GM20431 (cell line): Measurements from ENCODE around the gene ZC3H12C.

ENCODE experiments used
- in situ Hi-C: fragments of 300-500 bp; cut with MseI, MboI; formaldehyde crosslinking; loops from one replicate; pipeline ENCODE4 v1.15.0; 2020; ENCODE audit warnings: low sequenced_read_pairs; ENCODE audit not compliant: unreplicated experiment

ZC3H12C gene

GRCh38 chr11:110075847-110076208 lies 17.4 kb upstream of the ZC3H12C start:
- in situ Hi-C loops = loop anchor here (25.0 kb wide), 1 partner anchor 114 kb away; no protein-coding TSS in a partner anchor

DNA sequence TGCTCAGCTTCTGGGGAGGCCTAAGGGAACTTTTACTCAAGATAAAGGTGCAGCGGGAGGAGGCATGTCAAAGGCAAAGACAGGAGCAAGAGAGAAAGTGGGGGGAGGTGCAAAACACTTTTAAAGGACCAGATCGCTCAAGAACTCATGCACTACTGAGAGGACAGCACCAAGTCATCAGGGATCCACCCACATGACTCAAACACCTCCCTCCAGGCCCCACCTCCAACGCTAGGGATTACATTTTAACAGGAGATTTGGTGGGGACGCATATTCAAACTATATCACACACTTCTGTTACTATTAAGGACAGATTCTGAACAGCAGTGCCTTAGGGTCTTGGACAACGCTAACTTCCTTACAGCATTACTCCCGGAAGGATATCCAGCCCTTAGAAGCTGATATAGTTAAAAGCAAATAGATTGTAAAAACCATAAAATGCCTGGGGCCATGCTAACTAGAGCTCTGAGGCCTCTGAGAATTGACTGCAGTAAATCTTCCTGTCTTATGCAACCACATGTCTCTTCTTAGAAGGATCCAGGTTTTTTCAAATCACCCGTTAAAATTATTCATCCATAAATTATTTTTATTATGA lies 16.7 kb upstream of the ZC3H12C start:
- in situ Hi-C loops = loop anchor here (25.0 kb wide), 1 partner anchor 114 kb away; no protein-coding TSS in a partner anchor

GRCh38 chr11:110077346-110077745 lies 15.8 kb upstream of the ZC3H12C start:
- in situ Hi-C loops = loop anchor here (25.0 kb wide), 1 partner anchor 115 kb away; no protein-coding TSS in a partner anchor

DNA sequence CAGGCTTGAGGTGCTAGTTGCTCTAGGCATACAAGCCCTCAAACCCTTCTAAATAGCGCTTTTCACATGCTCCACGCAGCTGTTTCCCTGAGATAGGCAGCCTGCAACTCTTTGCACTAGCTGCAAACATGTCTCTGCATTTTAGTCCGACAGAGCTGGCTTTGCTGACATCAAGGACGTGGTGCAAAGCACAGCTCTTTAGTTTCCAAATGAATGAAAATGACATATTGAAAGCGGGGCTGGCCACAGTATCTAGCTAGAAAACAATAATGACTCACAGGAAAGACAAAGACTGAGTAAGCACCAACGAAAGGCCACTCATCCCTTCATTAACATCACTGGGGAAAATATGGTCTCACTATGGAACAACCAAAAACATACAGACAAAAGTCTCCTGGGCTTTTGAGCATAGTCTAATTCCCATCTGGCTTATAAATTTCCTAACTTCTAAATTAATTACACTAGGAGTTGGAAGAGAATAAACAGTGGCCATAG lies 15.3 kb upstream of the ZC3H12C start:
- in situ Hi-C loops = loop anchor here (25.0 kb wide), 1 partner anchor 116 kb away; no protein-coding TSS in a partner anchor

GRCh38 chr11:110078923-110079544 lies 14.2 kb upstream of the ZC3H12C start:
- in situ Hi-C loops = loop anchor here (25.0 kb wide), 1 partner anchor 117 kb away; no protein-coding TSS in a partner anchor

GRCh38 chr11:110079726-110080125 lies 13.5 kb upstream of the ZC3H12C start:
- in situ Hi-C loops = loop anchor here (25.0 kb wide), 1 partner anchor 117 kb away; no protein-coding TSS in a partner anchor

GRCh38 chr11:110081462-110082376 lies 11.5 kb upstream of the ZC3H12C start:
- in situ Hi-C loops = loop anchor here (25.0 kb wide), 1 partner anchor 119 kb away; no protein-coding TSS in a partner anchor

DNA sequence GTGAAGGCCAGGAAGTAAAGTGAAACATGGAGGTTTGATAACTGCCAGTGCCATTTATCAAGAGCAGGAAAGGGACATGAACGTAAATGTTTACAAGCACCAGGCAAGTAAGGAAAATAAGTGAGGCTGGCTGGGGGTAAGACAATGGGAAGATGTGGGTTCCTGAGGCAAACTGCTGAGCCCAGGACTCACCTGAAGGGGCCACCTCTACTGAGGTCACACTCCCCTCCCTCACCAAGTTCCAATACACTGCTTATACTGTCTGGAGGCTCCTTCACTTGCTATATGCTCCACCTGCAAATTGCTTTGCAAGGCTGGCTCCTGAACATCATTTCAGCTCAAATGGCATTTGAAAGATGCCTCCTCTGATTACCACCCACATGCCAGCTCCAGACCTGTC lies 10.3 kb upstream of the ZC3H12C start:
- in situ Hi-C loops = loop anchor here (25.0 kb wide), 1 partner anchor 121 kb away; no protein-coding TSS in a partner anchor

GRCh38 chr11:110085255-110085838 lies 7.8 kb upstream of the ZC3H12C start:
- in situ Hi-C loops = loop anchor here (25.0 kb wide), 1 partner anchor 123 kb away; no protein-coding TSS in a partner anchor

DNA sequence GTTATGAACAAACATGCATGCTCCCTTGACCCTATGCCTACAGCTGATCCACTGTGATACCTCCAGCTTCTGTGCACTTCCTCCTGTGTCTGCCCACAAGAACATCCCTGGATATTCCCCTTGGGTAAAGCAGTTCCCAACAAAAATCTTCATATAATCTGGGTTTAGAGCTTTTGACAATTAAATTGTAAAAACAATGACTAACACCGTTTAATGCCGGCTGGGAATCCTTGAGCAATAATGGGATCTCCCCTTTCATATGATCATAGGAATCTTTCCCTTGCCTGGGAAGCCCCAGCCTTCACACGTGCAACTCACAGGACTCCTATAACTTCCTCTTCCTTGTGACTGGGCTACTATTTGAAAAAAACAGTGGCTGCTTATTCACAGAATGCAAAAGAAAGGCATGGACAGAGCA lies 6.3 kb upstream of the ZC3H12C start:
- in situ Hi-C loops = loop anchor here (25.0 kb wide), 1 partner anchor 125 kb away; no protein-coding TSS in a partner anchor

- in situ Hi-C loops = loop anchor here (25.0 kb wide), 1 partner anchor 126 kb away; no protein-coding TSS in a partner anchor
Observed at GRCh38 chr11:110087812-110088534, 5.2 kb upstream of the ZC3H12C start.

- in situ Hi-C loops = loop anchor here (25.0 kb wide), 1 partner anchor 126 kb away; no protein-coding TSS in a partner anchor
Observed at GRCh38 chr11:110088535-110089344, 4.5 kb upstream of the ZC3H12C start.

- in situ Hi-C loops = loop anchor here (25.0 kb wide), 1 partner anchor 127 kb away; no protein-coding TSS in a partner anchor
Observed at GRCh38 chr11:110089617-110090282, 3.4 kb upstream of the ZC3H12C start.

DNA sequence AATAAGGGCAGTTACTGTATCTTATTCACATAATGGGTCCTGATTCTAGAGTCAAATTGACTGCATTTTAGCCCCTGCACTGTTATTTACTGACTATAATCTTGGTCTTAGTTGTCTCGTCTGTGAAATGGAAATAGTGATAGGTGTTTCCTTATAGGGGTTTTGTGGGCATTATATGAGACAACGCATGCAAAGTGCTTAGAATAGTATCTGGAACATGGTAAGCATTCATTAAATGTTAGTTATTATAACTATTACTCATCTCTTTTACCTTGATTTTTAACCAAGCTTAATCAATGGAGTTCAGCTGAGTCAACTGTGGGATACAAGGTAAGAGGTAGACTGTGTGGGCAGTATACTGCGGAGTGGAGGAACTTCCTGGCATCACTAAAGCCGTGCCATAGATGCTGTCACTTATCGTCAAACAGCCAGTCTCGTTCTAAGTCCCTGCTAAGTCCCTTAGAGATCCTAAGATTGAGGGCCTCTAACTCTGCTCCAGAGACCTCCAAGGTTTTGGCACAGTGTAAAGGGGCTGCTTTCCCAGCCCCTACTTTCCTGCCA lies 2.6 kb upstream of the ZC3H12C start:
- in situ Hi-C loops = loop anchor here (25.0 kb wide), 1 partner anchor 128 kb away; no protein-coding TSS in a partner anchor

DNA sequence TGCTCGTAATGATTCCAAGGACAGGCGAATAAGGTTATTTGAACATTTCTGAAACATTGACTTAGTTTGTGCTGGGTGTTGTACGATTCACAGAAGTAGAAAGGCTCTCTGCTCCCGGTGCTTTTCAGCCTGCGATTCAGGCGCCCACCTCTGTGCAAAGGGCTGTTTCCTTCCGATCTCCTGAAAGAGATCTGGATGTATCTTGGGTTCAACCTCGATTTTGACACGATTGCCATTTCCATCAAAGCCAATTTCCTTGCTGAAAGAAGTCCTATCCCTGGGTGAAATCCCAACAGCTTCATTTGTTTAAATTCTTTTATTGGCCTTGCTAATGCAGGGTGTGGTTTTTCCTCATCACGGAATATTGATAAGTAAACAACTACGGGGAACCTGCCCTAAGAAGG lies 1.1 kb upstream of the ZC3H12C start:
- in situ Hi-C loops = loop anchor here (25.0 kb wide), 1 partner anchor 130 kb away; no protein-coding TSS in a partner anchor

DNA sequence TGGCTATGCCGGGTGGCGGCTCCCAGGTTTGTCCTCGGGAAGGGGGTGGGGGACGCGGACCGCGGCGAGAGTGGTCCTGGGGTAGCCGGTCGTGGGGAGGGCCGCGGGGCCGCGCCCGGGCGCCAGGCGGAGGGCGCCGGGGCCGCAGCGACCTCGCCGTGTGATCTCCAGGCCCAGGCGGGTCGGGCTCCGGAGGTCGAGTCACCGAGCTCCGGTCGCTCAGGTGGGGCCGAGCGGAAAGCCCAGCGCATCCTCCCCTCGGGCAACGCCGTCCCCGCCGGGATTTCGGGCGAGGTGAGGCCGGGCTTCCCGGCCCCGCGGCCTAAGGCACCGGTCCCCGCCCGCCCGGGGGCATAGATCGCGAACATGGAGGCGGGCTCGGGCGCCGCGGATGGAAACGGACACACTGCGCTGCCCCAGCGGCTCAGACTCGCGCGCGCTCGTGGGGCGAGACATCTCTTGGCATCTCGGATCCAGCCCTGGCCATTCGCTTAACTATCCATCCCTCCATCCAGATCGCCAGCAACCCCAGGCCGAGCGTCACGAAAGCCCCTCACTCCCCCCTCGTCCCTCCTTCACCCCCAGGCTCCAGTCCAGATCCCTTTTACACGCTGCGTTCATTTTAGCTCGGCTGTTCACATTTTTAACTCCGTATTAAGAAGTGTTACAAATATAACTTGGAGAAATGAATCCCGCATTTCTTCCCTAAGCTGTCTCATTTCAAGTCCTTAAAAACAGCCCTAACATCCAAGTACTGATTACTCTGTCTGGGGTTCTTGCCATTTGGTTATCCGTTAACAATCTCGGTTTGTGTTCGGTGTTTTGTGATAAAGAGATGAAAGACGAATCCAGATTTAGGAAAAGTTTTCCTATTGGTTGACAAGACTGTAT lies 460 bp downstream of the ZC3H12C start:
- in situ Hi-C loops = loop anchor here (25.0 kb wide), 1 partner anchor 131 kb away; no protein-coding TSS in a partner anchor
